ENCODE data around the gene CAMK2D. TPM values are rescaled to one million over a fixed set of nuclear protein-coding genes. Genes with fewer than 3 reads are reported as not detected.

The CAMK2D gene
- total and polyA plus RNA-seq, 2 experiments from 2014 or later, result 36.8 to 99.1 TPM

- DNase-seq (ENCODE audit: low spot score), result no peak
- Histone ChIP-seq H3K27me3 (no peaks in the 10 kb centered on the region), H3K4me1 (ENCODE audit: insufficient read depth) (no peaks in the 10 kb centered on the region), H3K27ac (no peak overlapping the region), H3K4me3 (no peak overlapping the region), H3K79me2 (no peaks in the 10 kb centered on the region), H3K36me3 (replicated peaks; ENCODE audit: insufficient read depth, low read depth) (no peaks in the 10 kb centered on the region), H3K9me2 (replicated peaks; ENCODE audit: insufficient read depth) (no peaks in the 10 kb centered on the region), H2AFZ (no peak overlapping the region), H3K4me2 (no peak overlapping the region), H4K20me1 (ENCODE audit: insufficient read depth, poor library complexity, severe bottlenecking) (no peaks in the 10 kb centered on the region), H3K9me3 (ENCODE audit: low read depth) (no peaks in the 10 kb centered on the region)
- WGBS (ENCODE audit: low lambda C conversion rate, missing lambda C conversion rate), result 93% methylated on average over 4 of the region's 4 CpGs
- TF ChIP-seq CTCF (IDR thresholded peaks at IDR 0.05; ENCODE audit: poor library complexity) (no peak), EZH2 (IDR thresholded peaks at IDR 0.05; ENCODE audit: borderline replicate concordance) (no peak), EZH2phosphoT487 (IDR thresholded peaks at IDR 0.05; ENCODE audit: low read depth, severe bottlenecking, unreplicated experiment) (no peak)
Measured at GRCh38 chr4:113433536-113434246, 327.8 kb downstream of the CAMK2D start.

GRCh38 chr4:113433116-113433515 lies 328.4 kb downstream of the CAMK2D start:
- TF ChIP-seq EZH2 (IDR thresholded peaks at IDR 0.05; ENCODE audit: borderline replicate concordance), result no peak
- TF ChIP-seq EZH2phosphoT487 (IDR thresholded peaks at IDR 0.05; ENCODE audit: low read depth, severe bottlenecking, unreplicated experiment), result no peak
- no peak for TF ChIP-seq CTCF (IDR thresholded peaks at IDR 0.05; ENCODE audit: poor library complexity)
- Histone ChIP-seq H3K79me2 (no peaks in the 10 kb centered on the region), H2AFZ (no peak overlapping the region), H3K9me3 (ENCODE audit: low read depth) (no peaks in the 10 kb centered on the region), H3K27ac (no peak overlapping the region), H4K20me1 (ENCODE audit: insufficient read depth, poor library complexity, severe bottlenecking) (no peaks in the 10 kb centered on the region), H3K4me1 (ENCODE audit: insufficient read depth) (no peaks in the 10 kb centered on the region), H3K4me3 (no peak overlapping the region), H3K4me2 (no peak overlapping the region), H3K9me2 (replicated peaks; ENCODE audit: insufficient read depth) (no peaks in the 10 kb centered on the region), H3K27me3 (no peaks in the 10 kb centered on the region), H3K36me3 (replicated peaks; ENCODE audit: insufficient read depth, low read depth) (no peaks in the 10 kb centered on the region)
- WGBS (ENCODE audit: low lambda C conversion rate, missing lambda C conversion rate), result 91% methylated on average over 1 of the region's 1 CpG
- no peak for DNase-seq (ENCODE audit: low spot score)

- no peaks in the 10 kb centered on the region for H3K4me1 ChIP-seq (ENCODE audit: insufficient read depth)
- no peaks in the 10 kb centered on the region for H3K9me2 ChIP-seq (replicated peaks; ENCODE audit: insufficient read depth)
- H3K4me2 ChIP-seq, result no peak overlapping the region
- TF ChIP-seq EZH2 (IDR thresholded peaks at IDR 0.05; ENCODE audit: borderline replicate concordance), result no peak
- no peak for TF ChIP-seq CTCF (IDR thresholded peaks at IDR 0.05; ENCODE audit: poor library complexity)
- TF ChIP-seq EZH2phosphoT487 (IDR thresholded peaks at IDR 0.05; ENCODE audit: low read depth, severe bottlenecking, unreplicated experiment), result no peak
- DNase-seq (ENCODE audit: low spot score), result no peak
- H3K27me3 ChIP-seq, result no peaks in the 10 kb centered on the region
- no peaks in the 10 kb centered on the region for H4K20me1 ChIP-seq (ENCODE audit: insufficient read depth, poor library complexity, severe bottlenecking)
- no peak overlapping the region for H3K4me3 ChIP-seq
- no peaks in the 10 kb centered on the region for H3K36me3 ChIP-seq (replicated peaks; ENCODE audit: insufficient read depth, low read depth)
- 93% methylated on average over 1 of the region's 1 CpG for WGBS (ENCODE audit: low lambda C conversion rate, missing lambda C conversion rate)
- no peak overlapping the region for H3K27ac ChIP-seq
- no peaks in the 10 kb centered on the region for H3K79me2 ChIP-seq
- peaks cover 3% of the 10 kb centered on the region for H3K9me3 ChIP-seq (ENCODE audit: low read depth)
- no peak overlapping the region for H2AFZ ChIP-seq
Measured at GRCh38 chr4:113423631-113424030, 337.9 kb downstream of the CAMK2D start.

Data from hepatocyte (in vitro differentiated cells).